Gastrocnemius medialis (tissue), 4 donors: ENCODE data around the gene TUBD1. TPM values are rescaled to one million over a fixed set of nuclear protein-coding genes. Genes with fewer than 3 reads are reported as not detected.
A peak's percentile ranks its signal among the peaks of the same experiment; 100 is the strongest.

Experiments used
- ATAC-seq, 2 donors: fragments of 150-250 bp; one replicate each; pipeline ENCODE4 v1.9.1; 2016
- DNase-seq, 2 donors: peaks; one replicate each; pipeline ENCODE4 v3.0.0-alpha.2; 2019
- H3K27ac ChIP-seq, 4 donors: fragments of 200-600 bp; sonication (generic); 1 replicate in 1 of 4; 2 replicates in 3 of 4; pipeline ENCODE4 v1.5.1; 2016 to 2018; ENCODE audit warnings: mild to moderate bottlenecking in 2 of 4, moderate library complexity in 1 of 4
- H3K27me3 ChIP-seq, 3 donors: fragments of 200-600 bp; sonication (generic) in 2 of 3; 1 replicate in 1 of 3; 2 replicates in 2 of 3; pipeline versions ENCODE4 v1.5.1 to v1.6.0; 2016 to 2019; ENCODE audit warnings: mild to moderate bottlenecking in 1 of 3, moderate library complexity in 1 of 3
- H3K36me3 ChIP-seq, 2 donors: fragments of 200-600 bp; sonication (generic) in 1 of 2; one replicate each; pipeline ENCODE4 v1.5.1; 2017 to 2018
- H3K4me1 ChIP-seq, 2 donors: fragments of 200-600 bp; sonication (generic) in 1 of 2; one replicate each; pipeline ENCODE4 v1.5.1; 2016 to 2017; ENCODE audit warnings: mild to moderate bottlenecking in 2 of 2
- H3K4me3 ChIP-seq, 4 donors: fragments of 200-600 bp; sonication (generic) in 3 of 4; 1 replicate in 1 of 4; 2 replicates in 3 of 4; pipeline ENCODE4 v1.5.1; 2016 to 2019; ENCODE audit warnings: mild to moderate bottlenecking in 2 of 4
- H3K9me3 ChIP-seq, 3 donors: fragments of 200-600 bp; sonication (generic) in 2 of 3; 1 replicate in 1 of 3; 2 replicates in 2 of 3; pipeline ENCODE4 v1.5.1; 2016 to 2019
- POLR2A ChIP-seq, 2 donors: fragments of 450-650 bp; IDR thresholded peaks; one replicate each; pipeline ENCODE4 v1.6.1; 2017; ENCODE audit warnings: antibody characterized with exemption in 2 of 2, mild to moderate bottlenecking in 2 of 2, moderate library complexity in 2 of 2
- in situ Hi-C, 4 donors: fragments of 200-750 bp; cut with MboI; loops; one replicate each; pipeline versions ENCODE4 v1.15.0 to v1.8.0; 2017; ENCODE audit warnings: low sequenced_read_pairs in 4 of 4
- intact Hi-C: fragments of 100-400 bp; cut with DNase I; formaldehyde crosslinking; loops from one replicate; pipeline ENCODE4 v1.15.1; 2023; ENCODE audit warnings: low total_unique reads
- total RNA-seq, 4 donors: library from RNA; depleted of rRNA; stranded (reverse); fragments of >200 nt; gene quantifications; one replicate each; pipeline versions ENCODE4 v1.1.0 to v1.2.3, GENCODE V29; 2016
- TF ChIP-seq, protein P1 (sequence below), 5 experiments: fragments of 450-650 bp in 3 of 5; fragments of 200-600 bp in 2 of 5; sonication (generic) in 2 of 5; IDR thresholded peaks in 4 of 5; conservative IDR thresholded peaks in 1 of 5; 1 replicate in 4 of 5; 2 replicates in 1 of 5; pipeline ENCODE4 v1.5.1; 2016 to 2019; ENCODE audit warnings: antibody characterized with exemption in 5 of 5, mild to moderate bottlenecking in 3 of 5, moderate library complexity in 3 of 5

Gene TUBD1
- total RNA-seq, 4 donors from 2014 or later: 5.4 to 9.2 (median 9.2) TPM

DNA sequence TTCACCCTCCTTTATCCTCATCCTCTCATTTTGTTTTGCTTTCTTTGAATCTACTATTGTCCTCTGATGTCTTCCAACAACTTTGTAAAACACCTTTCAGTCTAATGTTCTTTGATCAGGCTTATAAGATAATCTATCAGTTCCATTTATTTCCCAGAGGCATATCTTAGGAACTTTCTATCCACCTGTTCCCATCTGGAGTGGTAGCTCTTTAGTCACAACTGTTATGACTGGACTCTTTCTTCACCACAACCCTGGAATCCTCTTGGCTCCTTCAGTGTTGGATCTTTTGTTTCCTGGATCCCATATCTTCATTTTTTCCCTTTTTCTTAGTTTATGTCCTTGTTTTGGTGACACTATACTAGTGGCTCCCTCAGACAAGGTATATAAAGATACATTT lies 23.7 kb upstream of the TUBD1 start:
- DNase-seq: no peak
- no peak overlapping the region for H3K27ac ChIP-seq
- H3K9me3 ChIP-seq: no peaks in the 10 kb centered on the region
- peaks cover 2 to 69% of the 10 kb centered on the region in 2 donors for H3K36me3 ChIP-seq
- H3K4me3 ChIP-seq: no peak overlapping the region
- in situ Hi-C loops: loop anchor here (10.0 to 25.0 kb wide), 4 partner anchors 118 to 196 kb away; no protein-coding TSS in a partner anchor
- no peak for TF ChIP-seq POLR2A (IDR thresholded peaks at IDR 0.05)
- TF ChIP-seq, protein P1, sequence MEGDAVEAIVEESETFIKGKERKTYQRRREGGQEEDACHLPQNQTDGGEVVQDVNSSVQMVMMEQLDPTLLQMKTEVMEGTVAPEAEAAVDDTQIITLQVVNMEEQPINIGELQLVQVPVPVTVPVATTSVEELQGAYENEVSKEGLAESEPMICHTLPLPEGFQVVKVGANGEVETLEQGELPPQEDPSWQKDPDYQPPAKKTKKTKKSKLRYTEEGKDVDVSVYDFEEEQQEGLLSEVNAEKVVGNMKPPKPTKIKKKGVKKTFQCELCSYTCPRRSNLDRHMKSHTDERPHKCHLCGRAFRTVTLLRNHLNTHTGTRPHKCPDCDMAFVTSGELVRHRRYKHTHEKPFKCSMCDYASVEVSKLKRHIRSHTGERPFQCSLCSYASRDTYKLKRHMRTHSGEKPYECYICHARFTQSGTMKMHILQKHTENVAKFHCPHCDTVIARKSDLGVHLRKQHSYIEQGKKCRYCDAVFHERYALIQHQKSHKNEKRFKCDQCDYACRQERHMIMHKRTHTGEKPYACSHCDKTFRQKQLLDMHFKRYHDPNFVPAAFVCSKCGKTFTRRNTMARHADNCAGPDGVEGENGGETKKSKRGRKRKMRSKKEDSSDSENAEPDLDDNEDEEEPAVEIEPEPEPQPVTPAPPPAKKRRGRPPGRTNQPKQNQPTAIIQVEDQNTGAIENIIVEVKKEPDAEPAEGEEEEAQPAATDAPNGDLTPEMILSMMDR (IDR thresholded peaks at IDR 0.05 in 4 of 5, conservative IDR thresholded peaks at IDR 0.05 in 1 of 5): no peak
- ATAC-seq: no peak
- intact Hi-C loops: loop anchor here (10.0 kb wide), 1 partner anchor 118 kb away; no protein-coding TSS in a partner anchor
- no peaks in the 10 kb centered on the region for H3K27me3 ChIP-seq
- H3K4me1 ChIP-seq: no peaks in the 10 kb centered on the region

DNA sequence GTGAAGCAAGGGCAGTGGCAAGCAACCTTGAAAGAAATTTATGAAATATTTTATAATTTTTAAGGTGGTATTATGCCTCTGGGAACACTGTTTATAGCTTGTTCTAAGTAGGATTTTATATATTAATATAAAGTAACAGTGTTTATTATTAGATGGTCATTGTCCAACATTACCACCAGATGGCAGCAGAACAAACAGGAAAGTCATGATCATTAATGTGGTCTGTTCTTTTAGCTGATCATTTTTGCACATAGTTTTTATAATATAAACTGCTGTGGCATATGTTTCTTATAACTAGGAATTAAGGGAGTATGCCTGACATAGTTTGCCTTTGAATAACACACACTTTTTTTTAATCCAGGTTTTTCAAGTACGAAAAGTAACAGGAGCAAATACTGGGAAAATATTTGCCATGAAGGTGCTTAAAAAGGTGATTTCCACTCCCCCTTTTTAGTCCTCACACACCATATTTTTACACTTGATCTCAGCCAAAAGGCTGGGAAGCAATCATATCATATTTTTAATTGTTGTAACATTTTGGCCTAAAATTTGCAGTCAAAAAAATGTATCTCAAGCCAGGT lies 21.6 kb upstream of the TUBD1 start:
- Histone ChIP-seq H3K27ac (no peak overlapping the region), H3K4me1 (no peaks in the 10 kb centered on the region), H3K9me3 (no peaks in the 10 kb centered on the region), H3K4me3 (no peak overlapping the region), H3K27me3 (no peaks in the 10 kb centered on the region), H3K36me3 (peaks cover 2 to 69% of the 10 kb centered on the region in 2 donors)
- intact Hi-C loops: loop anchor here (10.0 kb wide), 1 partner anchor 120 kb away; no protein-coding TSS in a partner anchor
- in situ Hi-C loops: loop anchor here (10.0 to 25.0 kb wide), 4 partner anchors 120 to 198 kb away; no protein-coding TSS in a partner anchor
- no peak for ATAC-seq
- no peak for DNase-seq
- TF ChIP-seq, protein P1 (IDR thresholded peaks at IDR 0.05 in 4 of 5, conservative IDR thresholded peaks at IDR 0.05 in 1 of 5): peak; percentile 37 to 70 (median 56)
- no peak for TF ChIP-seq POLR2A (IDR thresholded peaks at IDR 0.05)

DNA sequence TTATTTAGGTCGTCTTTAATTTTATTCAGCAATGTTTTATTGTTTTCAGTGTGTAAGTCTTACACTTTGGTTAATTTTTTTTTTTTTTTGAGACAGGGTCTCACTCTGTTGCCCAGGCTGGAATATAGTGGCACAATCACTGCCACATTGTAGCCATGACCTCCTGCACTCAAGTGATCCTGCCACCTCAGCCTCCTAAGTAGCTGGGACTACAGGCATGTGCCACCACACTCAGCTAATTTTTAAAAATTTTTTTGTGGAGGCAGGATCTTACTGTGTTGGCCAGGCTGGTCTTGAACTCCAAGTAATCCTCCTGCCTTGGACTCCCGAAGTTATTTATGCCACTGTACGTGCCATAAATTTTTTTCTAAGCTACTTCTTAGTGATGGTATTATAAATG lies 14.7 kb upstream of the TUBD1 start:
- H3K27ac ChIP-seq: no peak overlapping the region
- no peak for ATAC-seq
- H3K36me3 ChIP-seq: peaks cover 0 to 14% of the 10 kb centered on the region in 2 donors
- H3K9me3 ChIP-seq: no peaks in the 10 kb centered on the region
- TF ChIP-seq, protein P1 (IDR thresholded peaks at IDR 0.05 in 4 of 5, conservative IDR thresholded peaks at IDR 0.05 in 1 of 5): no peak
- TF ChIP-seq POLR2A (IDR thresholded peaks at IDR 0.05): no peak
- no peak overlapping the region for H3K4me3 ChIP-seq
- H3K4me1 ChIP-seq: no peaks in the 10 kb centered on the region
- no peak for DNase-seq
- intact Hi-C loops (no loop called here), in situ Hi-C loops (loop anchor here in 1 of 4 donors (25.0 kb wide), 2 partner anchors 130 to 205 kb away; no protein-coding TSS in a partner anchor)
- H3K27me3 ChIP-seq: no peaks in the 10 kb centered on the region

DNA sequence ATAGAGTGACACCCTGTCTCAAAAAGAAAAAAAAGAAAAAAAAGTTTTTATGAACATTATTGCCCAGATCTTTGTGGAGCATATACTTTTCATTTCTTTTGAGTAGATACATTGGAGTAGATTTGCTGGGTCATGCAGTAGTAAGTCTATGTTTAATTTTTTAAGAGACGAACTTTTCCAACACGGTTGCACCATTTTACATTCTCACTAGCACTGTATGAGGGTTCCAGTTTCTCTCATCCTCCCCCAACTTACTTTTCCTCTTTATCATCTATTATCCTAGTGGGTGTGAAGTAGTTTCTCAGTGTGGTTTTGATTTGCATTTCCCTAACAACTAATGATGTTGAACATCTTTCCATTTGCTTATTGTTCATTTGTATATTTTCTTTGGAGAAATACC lies 10.7 kb upstream of the TUBD1 start:
- intact Hi-C loops: no loop called here
- H3K9me3 ChIP-seq: no peaks in the 10 kb centered on the region

More for the DNA sequence above, 10.7 kb upstream of the TUBD1 start:
- Histone ChIP-seq H3K27ac (no peak overlapping the region), H3K4me3 (no peak overlapping the region), H3K4me1 (peaks cover 13 to 14% of the 10 kb centered on the region in 2 donors), H3K27me3 (no peaks in the 10 kb centered on the region), H3K36me3 (no peaks in the 10 kb centered on the region)
- no peak for TF ChIP-seq POLR2A (IDR thresholded peaks at IDR 0.05)
- TF ChIP-seq, protein P1 (IDR thresholded peaks at IDR 0.05 in 4 of 5, conservative IDR thresholded peaks at IDR 0.05 in 1 of 5): no peak
- in situ Hi-C loops: loop anchor here in 1 of 4 donors (25.0 kb wide), 2 partner anchors 134 to 209 kb away; no protein-coding TSS in a partner anchor
- DNase-seq (no peak), ATAC-seq (no peak)
